Hepatocyte (in vitro differentiated cells): ENCODE measurements around the gene EHD2. TPM values are rescaled to one million over a fixed set of nuclear protein-coding genes. Genes with fewer than 3 reads are reported as not detected.

Experiments used
- DNase-seq: peaks from one replicate; pipeline ENCODE4 v3.0.0-alpha.2; 2016; ENCODE audit warnings: low spot score
- H2AFZ ChIP-seq: fragments of 200-600 bp; sonication (generic); 2 replicates; pipeline ENCODE4 v1.6.0; 2016; ENCODE audit warnings: antibody characterized with exemption, mild to moderate bottlenecking
- H3K27ac ChIP-seq: fragments of 200-600 bp; sonication (generic); 2 replicates; pipeline ENCODE4 v1.5.1; 2016; ENCODE audit warnings: mild to moderate bottlenecking
- H3K27me3 ChIP-seq: fragments of 200-600 bp; sonication (generic); 2 replicates; pipeline ENCODE4 v1.6.1; 2016
- H3K36me3 ChIP-seq: fragments of 200-600 bp; sonication (generic); replicated peaks from 2 replicates; pipeline ENCODE4 v1.5.1; 2016; ENCODE audit warnings: low read depth; ENCODE audit not compliant: insufficient read depth
- H3K4me1 ChIP-seq: fragments of 200-600 bp; sonication (generic); 2 replicates; pipeline ENCODE4 v1.5.1; 2016; ENCODE audit warnings: mild to moderate bottlenecking, moderate library complexity; ENCODE audit not compliant: insufficient read depth
- H3K4me2 ChIP-seq: fragments of 200-600 bp; sonication (generic); 2 replicates; pipeline ENCODE4 v1.6.0; 2016
- H3K4me3 ChIP-seq: fragments of 200-600 bp; sonication (generic); 2 replicates; pipeline ENCODE4 v1.5.1; 2016; ENCODE audit warnings: mild to moderate bottlenecking
- H3K79me2 ChIP-seq: fragments of 200-600 bp; sonication (generic); 2 replicates; pipeline ENCODE4 v1.6.0; 2017; ENCODE audit warnings: mild to moderate bottlenecking
- H3K9me2 ChIP-seq: fragments of 200-600 bp; sonication (generic); replicated peaks from 2 replicates; pipeline ENCODE4 v1.6.0; 2017; ENCODE audit warnings: mild to moderate bottlenecking; ENCODE audit not compliant: insufficient read depth
- H3K9me3 ChIP-seq: fragments of 200-600 bp; sonication (generic); 2 replicates; pipeline ENCODE4 v1.5.1; 2016; ENCODE audit warnings: low read depth, mild to moderate bottlenecking
- H4K20me1 ChIP-seq: fragments of 200-600 bp; sonication (generic); 2 replicates; pipeline ENCODE4 v1.6.0; 2016; ENCODE audit warnings: mild to moderate bottlenecking; ENCODE audit not compliant: insufficient read depth, poor library complexity, severe bottlenecking
- EZH2 ChIP-seq: fragments of 200-600 bp; sonication (generic); IDR thresholded peaks from 2 replicates; pipeline ENCODE4 v1.6.1; 2016; ENCODE audit warnings: antibody characterized with exemption, mild to moderate bottlenecking, borderline replicate concordance
- EZH2phosphoT487 ChIP-seq: fragments of 200-600 bp; sonication (generic); IDR thresholded peaks from one replicate; pipeline ENCODE4 v1.6.1; 2018; ENCODE audit warnings: antibody characterized with exemption, mild to moderate bottlenecking, low read depth, moderate library complexity; ENCODE audit not compliant: unreplicated experiment, severe bottlenecking
- WGBS: methylation state at CpG from one replicate; pipeline ENCODE4 v1.1.6; 2016; ENCODE audit warnings: low lambda C conversion rate; ENCODE audit errors: missing lambda C conversion rate; 5-methylcytosine and 5-hydroxymethylcytosine counted together
- polyA plus RNA-seq: library from polyadenylated mRNA; unstranded; fragments of >200 nt; fragmentation: Nextera tagmentation; extraction: Ambion mirVana; gene quantifications from 2 replicates; pipeline ENCODE4 v1.2.1, GENCODE V29; 2016
- total RNA-seq: library from RNA; depleted of rRNA; stranded (reverse); fragments of >200 nt; gene quantifications from 2 replicates; pipeline ENCODE4 v1.2.3, GENCODE V29; 2014
- TF ChIP-seq, protein P1 (sequence below): fragments of 200-600 bp; sonication (generic); IDR thresholded peaks from 2 replicates; pipeline ENCODE4 v1.5.1; 2016; ENCODE audit warnings: antibody characterized with exemption, mild to moderate bottlenecking; ENCODE audit not compliant: poor library complexity

The EHD2 gene
- total and polyA plus RNA-seq, 2 experiments from 2014 or later = 20.8 to 120 TPM

DNA sequence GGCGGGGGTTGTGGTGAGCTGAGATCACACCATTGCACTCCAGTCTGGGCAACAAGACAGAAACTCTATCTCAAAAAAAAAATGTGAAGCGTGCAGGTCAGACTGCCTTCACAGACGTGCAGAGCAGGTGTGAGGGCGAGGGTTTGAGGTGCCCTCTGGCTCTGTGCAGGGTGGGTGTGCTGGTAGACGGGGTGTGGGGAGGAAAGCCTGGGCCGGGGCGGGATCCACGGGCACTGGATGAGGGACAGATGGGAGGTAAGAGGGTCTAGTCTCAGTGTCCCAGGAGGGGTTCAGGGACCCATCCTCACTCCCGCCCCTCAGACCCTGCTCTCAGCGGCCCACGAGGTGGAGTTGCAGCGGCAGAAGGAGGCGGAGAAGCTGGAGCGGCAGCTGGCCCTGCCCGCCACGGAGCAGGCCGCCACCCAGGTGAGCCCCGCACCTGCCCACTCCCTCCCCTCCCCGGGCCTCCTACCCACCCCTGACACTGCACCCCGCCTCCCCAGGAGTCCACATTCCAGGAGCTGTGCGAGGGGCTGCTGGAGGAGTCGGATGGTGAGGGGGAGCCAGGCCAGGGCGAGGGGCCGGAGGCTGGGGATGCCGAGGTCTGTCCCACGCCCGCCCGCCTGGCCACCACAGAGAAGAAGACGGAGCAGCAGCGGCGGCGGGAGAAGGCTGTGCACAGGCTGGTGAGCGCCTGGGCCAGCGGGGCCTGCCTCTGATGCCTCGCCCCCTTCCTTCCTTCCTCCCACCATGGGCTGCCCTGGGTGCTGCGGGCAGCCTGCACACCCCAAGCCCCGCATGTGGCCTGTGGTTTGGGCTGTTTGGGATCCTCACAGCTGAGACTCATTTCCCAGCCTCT lies 41.2 kb downstream of the EHD2 start:
- H3K9me3 ChIP-seq = no peaks in the 10 kb centered on the region
- no peaks in the 10 kb centered on the region for H3K79me2 ChIP-seq
- no peaks in the 10 kb centered on the region for H3K27me3 ChIP-seq
- no peak overlapping the region for H3K4me2 ChIP-seq
- WGBS = 98% methylated on average over 16 of the region's 37 CpGs
- H3K27ac ChIP-seq = no peak overlapping the region
- no peak for DNase-seq
- H2AFZ ChIP-seq = no peak overlapping the region
- H3K4me1 ChIP-seq = peaks cover 5% of the 10 kb centered on the region
- no peak overlapping the region for H3K4me3 ChIP-seq
- TF ChIP-seq, protein P1, sequence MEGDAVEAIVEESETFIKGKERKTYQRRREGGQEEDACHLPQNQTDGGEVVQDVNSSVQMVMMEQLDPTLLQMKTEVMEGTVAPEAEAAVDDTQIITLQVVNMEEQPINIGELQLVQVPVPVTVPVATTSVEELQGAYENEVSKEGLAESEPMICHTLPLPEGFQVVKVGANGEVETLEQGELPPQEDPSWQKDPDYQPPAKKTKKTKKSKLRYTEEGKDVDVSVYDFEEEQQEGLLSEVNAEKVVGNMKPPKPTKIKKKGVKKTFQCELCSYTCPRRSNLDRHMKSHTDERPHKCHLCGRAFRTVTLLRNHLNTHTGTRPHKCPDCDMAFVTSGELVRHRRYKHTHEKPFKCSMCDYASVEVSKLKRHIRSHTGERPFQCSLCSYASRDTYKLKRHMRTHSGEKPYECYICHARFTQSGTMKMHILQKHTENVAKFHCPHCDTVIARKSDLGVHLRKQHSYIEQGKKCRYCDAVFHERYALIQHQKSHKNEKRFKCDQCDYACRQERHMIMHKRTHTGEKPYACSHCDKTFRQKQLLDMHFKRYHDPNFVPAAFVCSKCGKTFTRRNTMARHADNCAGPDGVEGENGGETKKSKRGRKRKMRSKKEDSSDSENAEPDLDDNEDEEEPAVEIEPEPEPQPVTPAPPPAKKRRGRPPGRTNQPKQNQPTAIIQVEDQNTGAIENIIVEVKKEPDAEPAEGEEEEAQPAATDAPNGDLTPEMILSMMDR = no peak
- TF ChIP-seq EZH2 (no peak), EZH2phosphoT487 (no peak)
- H4K20me1 ChIP-seq = peaks cover 3% of the 10 kb centered on the region
- peaks cover 3% of the 10 kb centered on the region for H3K36me3 ChIP-seq
- H3K9me2 ChIP-seq = no peaks in the 10 kb centered on the region

DNA sequence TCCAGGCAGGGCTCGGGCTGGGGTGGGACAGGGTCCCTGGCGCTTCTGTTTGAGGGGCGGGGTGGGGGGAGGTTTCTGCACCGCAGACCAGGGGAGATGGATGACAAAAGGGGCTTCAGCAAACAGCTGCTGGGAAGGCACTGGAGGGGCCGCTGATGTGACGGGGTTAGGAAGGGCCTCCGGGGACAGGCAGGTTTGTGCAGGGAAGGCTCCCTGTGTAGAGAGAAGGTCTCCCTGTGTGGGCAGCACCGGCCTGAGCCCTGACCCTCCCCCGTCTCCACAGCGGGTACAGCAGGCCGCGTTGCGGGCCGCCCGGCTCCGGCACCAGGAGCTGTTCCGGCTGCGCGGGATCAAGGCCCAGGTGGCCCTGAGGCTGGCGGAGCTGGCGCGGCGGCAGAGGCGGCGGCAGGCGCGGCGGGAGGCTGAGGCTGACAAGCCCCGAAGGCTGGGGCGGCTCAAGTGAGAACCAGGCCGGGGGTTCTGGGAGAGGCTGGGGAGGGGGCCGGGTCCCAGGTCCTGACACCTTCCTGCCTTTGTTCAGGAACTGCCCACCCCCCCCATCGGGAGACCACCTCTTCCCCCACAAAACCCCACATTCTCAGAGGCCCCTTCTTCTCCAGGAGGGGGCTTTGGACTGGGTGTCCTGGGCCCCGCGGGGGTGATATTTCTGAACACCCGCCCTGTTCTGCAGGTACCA lies 42.0 kb downstream of the EHD2 start:
- 96% methylated on average over 30 of the region's 36 CpGs for WGBS
- Histone ChIP-seq H3K4me3 (no peak overlapping the region), H3K4me2 (no peak overlapping the region), H3K4me1 (peaks cover 5% of the 10 kb centered on the region), H3K27me3 (no peaks in the 10 kb centered on the region), H3K36me3 (peaks cover 3% of the 10 kb centered on the region), H3K9me2 (no peaks in the 10 kb centered on the region), H3K27ac (no peak overlapping the region), H2AFZ (no peak overlapping the region), H3K9me3 (no peaks in the 10 kb centered on the region), H3K79me2 (no peaks in the 10 kb centered on the region), H4K20me1 (no peaks in the 10 kb centered on the region)
- TF ChIP-seq, protein P1 = no peak
- TF ChIP-seq EZH2phosphoT487 (no peak), EZH2 (no peak)
- no peak for DNase-seq

DNA sequence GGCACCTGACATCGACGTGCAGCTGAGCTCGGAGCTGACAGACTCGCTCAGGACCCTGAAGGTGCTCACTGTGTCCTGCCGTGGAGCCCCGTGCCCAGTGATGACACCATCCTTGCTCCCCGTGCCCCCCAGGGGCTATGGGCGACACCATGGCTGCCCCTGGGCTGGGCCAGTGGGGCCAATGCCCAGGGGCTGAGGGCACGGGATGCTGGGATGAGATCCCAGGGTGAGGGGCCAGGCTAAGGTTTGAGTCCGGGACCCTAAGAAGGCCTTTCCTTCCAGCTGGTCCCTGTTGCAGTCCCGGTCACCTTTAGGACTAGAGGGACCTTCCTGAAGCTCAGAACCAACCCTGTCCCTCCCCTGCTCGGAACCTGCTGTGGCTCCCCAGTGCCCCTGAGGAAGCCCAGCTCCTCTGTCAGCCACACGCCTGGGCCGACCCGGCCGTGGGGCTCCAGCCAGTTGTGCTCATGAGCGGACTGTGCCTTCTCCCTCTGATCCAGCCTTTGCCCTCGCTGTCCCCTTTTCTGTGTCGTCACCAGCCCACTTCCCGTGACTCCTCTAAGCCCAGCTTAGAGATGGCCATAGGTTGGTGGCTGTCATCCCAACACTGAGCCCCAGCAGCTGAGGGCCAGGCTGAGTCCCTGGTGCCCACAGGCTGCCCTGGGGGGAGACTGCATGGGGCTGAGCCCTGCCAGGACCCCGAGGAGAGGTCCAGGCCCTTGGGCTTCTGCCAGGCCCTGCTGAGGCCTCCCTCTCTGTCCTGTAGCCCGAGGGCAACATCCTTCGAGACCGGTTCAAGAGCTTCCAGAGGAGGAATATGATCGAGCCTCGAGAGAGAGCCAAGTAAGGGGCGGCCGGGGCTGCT lies 42.8 kb downstream of the EHD2 start:
- WGBS = 95% methylated on average over 27 of the region's 28 CpGs
- Histone ChIP-seq H3K4me3 (no peak overlapping the region), H3K9me3 (no peaks in the 10 kb centered on the region), H3K27ac (no peak overlapping the region), H3K36me3 (peaks cover 3% of the 10 kb centered on the region), H3K27me3 (no peaks in the 10 kb centered on the region), H4K20me1 (no peaks in the 10 kb centered on the region), H3K4me1 (peaks cover 5% of the 10 kb centered on the region), H3K9me2 (no peaks in the 10 kb centered on the region), H2AFZ (no peak overlapping the region), H3K79me2 (no peaks in the 10 kb centered on the region), H3K4me2 (no peak overlapping the region)
- TF ChIP-seq, protein P1 = no peak
- DNase-seq = no peak
